Immature natural killer cell (primary cell): ENCODE measurements around the gene DNAJC22. TPM values are rescaled to one million over a fixed set of nuclear protein-coding genes. Genes with fewer than 3 reads are reported as not detected.

Experiments used
- DNase-seq, 3 donors: peaks; one replicate each; pipeline ENCODE4 v3.0.0; 2022; ENCODE audit warnings: mixed read lengths in 1 of 3
- H3K27ac Mint-ChIP-seq, 6 donors: one replicate each; pipeline ENCODE4 v1.8.0; 2020; ENCODE audit warnings: mixed read lengths in 6 of 6, mild to moderate bottlenecking in 5 of 6, inconsistent platforms in 4 of 6, moderate library complexity in 3 of 6
- H3K27me3 Mint-ChIP-seq, 3 donors: one replicate each; pipeline ENCODE4 v1.8.0; 2020 to 2021; ENCODE audit warnings: low read depth in 3 of 3, mild to moderate bottlenecking in 3 of 3, mixed read lengths in 3 of 3, moderate library complexity in 3 of 3, inconsistent platforms in 1 of 3
- H3K36me3 Mint-ChIP-seq, 3 donors: one replicate each; pipeline ENCODE4 v1.8.0; 2020; ENCODE audit warnings: mixed read lengths in 3 of 3, inconsistent platforms in 2 of 3, mild to moderate bottlenecking in 2 of 3
- H3K4me1 Mint-ChIP-seq, 2 donors: one replicate each; pipeline ENCODE4 v1.8.0; 2020; ENCODE audit warnings: inconsistent platforms in 2 of 2, mild to moderate bottlenecking in 2 of 2, mixed read lengths in 2 of 2, moderate library complexity in 1 of 2
- H3K4me3 Mint-ChIP-seq, 5 donors: one replicate each; pipeline ENCODE4 v1.8.0; 2020; ENCODE audit warnings: mild to moderate bottlenecking in 5 of 5, mixed read lengths in 5 of 5, inconsistent platforms in 3 of 5, moderate library complexity in 3 of 5
- H3K9me3 Mint-ChIP-seq, 6 donors: one replicate each; pipeline ENCODE4 v1.8.0; 2020; ENCODE audit warnings: mild to moderate bottlenecking in 6 of 6, mixed read lengths in 6 of 6, inconsistent platforms in 4 of 6, moderate library complexity in 3 of 6
- polyA plus RNA-seq, 3 donors: library from polyadenylated mRNA; unstranded; fragments of 300-500 nt; fragmentation: Illumina TruSeq; gene quantifications; one replicate each; pipeline ENCODE4 v1.2.3, GENCODE V29; 2021

Gene DNAJC22
- polyA plus RNA-seq, 3 donors from 2014 or later = not detected

DNA sequence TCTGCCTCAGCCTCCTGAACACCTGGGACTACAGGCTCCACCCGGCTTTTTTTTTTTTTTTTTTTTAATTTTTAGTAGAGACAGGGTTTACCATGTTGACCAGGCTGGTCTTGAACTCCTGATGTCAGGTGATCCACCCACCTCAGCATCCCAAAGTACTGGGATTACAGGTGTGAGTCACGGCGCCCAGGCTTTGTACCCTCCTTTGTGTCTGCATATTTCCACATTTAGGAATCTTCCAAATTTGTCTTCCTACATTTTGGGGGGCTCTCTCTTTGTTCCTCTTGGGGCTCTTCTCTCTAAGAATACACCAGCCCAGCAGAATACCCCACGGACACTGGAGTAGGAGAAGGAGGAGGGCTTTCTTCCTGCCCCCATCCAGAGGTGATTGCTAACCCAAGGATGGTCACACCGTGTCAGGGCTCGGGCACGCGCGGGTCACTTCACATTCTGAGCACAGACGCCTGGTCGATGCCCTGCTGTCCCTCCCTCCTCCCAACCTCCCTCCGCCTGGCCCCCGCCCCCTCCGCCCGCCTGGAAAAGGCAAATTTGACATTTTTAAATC is 2.1 kb upstream of the DNAJC22 start:
- no peak overlapping the region for H3K27ac Mint-ChIP-seq
- peaks cover 31 to 44% of the 10 kb centered on the region in 2 donors for H3K4me1 Mint-ChIP-seq
- H3K4me3 Mint-ChIP-seq = peak overlapping the region; percentile 3 to 36 (median 29)

DNA sequence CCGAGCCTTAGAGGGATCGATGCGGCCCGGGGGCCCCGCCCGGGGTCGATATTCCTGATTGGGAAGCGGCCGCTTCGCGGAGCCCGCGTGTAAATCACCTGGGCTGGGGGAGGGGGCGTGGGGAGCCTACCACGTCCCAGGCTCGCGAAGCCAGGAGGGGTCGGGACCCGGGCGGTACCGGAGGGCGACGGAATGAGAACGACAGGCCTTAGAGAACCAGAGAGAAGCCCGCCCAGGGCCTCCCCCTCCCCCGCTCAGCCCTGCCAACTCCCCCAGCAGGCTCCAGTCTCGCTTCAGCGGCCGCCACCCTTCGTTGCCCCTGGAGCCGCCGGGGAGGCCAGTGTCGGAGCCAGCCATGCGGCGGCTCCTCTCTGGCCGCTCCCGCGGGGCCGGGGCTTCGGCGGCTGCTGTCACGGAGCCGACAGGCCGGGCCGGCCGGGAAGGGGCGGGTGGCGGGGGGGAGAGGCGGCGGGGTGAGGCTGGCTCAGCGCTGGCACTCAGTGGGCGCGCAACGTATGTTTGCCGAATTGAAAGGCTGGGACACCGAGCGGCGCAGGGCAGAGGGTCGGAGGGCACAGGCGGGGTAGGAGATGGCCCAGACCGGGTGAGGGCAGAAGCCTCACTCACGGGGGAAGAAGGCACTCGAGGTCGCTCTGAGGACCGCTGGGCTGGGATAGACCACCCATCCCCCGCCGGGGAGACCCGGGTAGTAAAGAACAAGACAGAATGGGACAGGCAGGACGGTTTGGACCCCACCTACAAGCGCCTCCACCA is 1.4 kb upstream of the DNAJC22 start:
- Mint-ChIP-seq H3K27me3 (peaks cover 26 to 41% (median 28%) of the 10 kb centered on the region in 3 donors), H3K27ac (no peak overlapping the region), H3K36me3 (no peaks in the 10 kb centered on the region), H3K9me3 (no peaks in the 10 kb centered on the region), H3K4me3 (peak overlapping the region; percentile 35 to 92 (median 55)), H3K4me1 (peaks cover 31 to 44% of the 10 kb centered on the region in 2 donors)
- DNase-seq = no peak

More for the DNA sequence above, 2.1 kb upstream of the DNAJC22 start:
- Mint-ChIP-seq H3K9me3 (no peaks in the 10 kb centered on the region), H3K36me3 (no peaks in the 10 kb centered on the region), H3K27me3 (peaks cover 28 to 39% (median 33%) of the 10 kb centered on the region in 3 donors)
- no peak for DNase-seq

DNA sequence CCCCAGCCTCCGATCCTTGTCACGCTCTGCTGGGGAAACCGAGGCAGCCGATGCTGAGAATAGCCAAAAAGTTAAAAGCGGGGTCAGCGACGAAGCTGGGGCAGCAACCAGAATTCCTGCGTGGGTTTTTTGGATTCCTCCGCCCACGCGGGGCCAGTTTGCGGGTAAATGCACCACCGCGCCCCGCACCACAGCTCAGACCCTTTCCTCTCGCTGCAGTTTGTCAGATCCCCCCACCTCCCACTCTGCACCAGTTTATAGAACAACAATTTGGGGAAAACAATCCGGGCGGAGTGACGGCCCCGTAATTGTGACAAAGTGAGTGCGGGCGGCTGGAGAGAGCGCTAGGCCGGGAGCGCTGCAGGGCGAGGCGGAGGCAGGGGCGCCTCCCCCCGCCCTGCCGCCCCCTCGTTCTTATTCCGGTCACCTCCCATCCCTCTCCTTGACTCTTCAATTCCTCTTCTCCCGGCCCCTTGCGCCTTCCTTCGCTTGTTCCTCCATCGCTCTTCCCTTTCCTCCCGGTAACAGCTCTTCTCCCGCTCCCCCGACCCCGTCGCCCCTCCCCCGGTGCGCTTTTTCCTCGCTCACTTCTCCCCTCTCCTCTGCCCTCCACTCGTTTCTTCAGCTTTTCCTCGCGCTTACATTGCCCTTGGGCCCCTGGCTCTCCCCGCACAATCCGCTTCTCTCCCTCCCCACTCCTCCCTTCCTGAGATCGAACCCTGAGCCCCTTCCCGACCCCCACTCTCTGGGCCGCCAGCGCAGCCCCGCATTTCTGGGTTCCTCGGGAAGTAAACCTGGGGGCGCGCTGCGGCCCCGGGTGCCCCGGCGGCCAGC is 646 bp upstream of the DNAJC22 start:
- Mint-ChIP-seq H3K27me3 (peaks cover 21 to 45% (median 31%) of the 10 kb centered on the region in 3 donors), H3K36me3 (peaks cover 0 to 3% (median 0%) of the 10 kb centered on the region in 3 donors), H3K4me1 (peaks cover 31 to 44% of the 10 kb centered on the region in 2 donors), H3K9me3 (no peaks in the 10 kb centered on the region), H3K4me3 (peak overlapping the region; percentile 35 to 92 (median 88)), H3K27ac (no peak overlapping the region)
- no peak for DNase-seq

DNA sequence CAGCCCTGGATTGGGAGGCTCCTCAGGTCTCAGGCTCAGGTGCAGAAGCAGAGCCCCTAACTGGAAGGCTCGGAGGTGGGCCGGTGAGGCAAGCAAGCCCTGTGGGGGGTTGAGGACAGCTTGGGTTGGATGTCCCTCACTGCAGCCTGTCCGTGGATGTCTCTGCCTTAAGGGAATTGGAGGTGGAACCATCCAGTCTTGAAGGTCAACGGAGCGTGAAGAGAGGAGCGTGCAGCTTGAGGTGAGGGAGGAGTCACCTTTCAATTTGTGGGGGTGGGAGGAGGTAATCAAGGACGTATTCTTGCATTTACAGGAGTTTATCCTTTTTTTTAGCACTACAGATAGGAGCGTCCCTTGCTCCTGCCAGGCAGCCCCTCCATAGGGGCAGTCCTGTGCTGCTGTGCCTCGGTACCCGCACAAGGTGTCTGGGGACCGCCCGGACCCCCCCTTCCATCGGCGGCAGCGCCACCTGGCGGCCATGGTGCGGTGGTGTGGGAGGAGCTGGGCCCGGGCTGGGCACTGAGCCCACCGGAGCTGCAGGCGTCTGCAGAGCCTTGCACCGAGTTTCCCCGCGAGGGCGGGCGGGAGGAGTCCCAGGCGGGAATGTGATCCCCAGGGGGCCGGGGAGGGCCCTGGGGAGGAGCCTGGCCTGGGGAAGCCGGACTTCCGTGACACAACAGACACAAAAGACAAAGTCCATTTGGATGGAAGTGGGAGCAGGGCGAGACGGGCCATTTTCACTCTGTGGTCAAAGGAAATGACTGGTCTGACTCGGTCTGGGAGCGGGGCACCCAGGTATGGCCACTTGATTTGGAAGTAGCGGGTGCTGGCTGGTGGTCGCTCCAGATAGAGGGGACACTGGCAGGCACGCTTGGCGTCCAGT is 864 bp downstream of the DNAJC22 start:
- Mint-ChIP-seq H3K27ac (peak overlapping the region in 1 of 6 donors; percentile 30), H3K4me3 (peak overlapping the region; percentile 85 to 92 (median 90)), H3K4me1 (peaks cover 29 to 42% of the 10 kb centered on the region in 2 donors), H3K36me3 (peaks cover 0 to 3% (median 0%) of the 10 kb centered on the region in 3 donors), H3K27me3 (peaks cover 21 to 52% (median 29%) of the 10 kb centered on the region in 3 donors), H3K9me3 (no peaks in the 10 kb centered on the region)
- peak; percentile 72 to 78 (median 74) for DNase-seq

DNA sequence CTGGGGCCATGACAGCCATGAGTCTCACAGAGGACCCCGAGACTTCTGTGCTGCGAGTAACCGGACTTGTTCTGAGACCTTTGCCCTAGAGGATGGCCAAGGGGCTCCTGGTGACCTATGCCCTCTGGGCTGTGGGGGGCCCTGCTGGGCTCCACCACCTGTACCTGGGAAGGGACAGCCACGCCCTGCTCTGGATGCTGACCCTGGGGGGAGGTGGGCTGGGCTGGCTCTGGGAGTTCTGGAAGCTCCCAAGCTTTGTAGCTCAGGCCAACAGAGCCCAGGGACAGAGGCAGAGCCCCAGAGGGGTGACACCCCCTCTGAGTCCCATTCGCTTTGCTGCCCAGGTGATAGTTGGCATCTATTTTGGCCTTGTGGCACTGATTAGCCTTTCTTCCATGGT is 2.1 kb downstream of the DNAJC22 start:
- Mint-ChIP-seq H3K27ac (no peak overlapping the region), H3K27me3 (peaks cover 18 to 48% (median 25%) of the 10 kb centered on the region in 3 donors), H3K4me3 (peak overlapping the region in 2 of 5 donors; percentile 28 to 38), H3K4me1 (peaks cover 18 to 30% of the 10 kb centered on the region in 2 donors), H3K36me3 (peaks cover 0 to 3% (median 0%) of the 10 kb centered on the region in 3 donors), H3K9me3 (no peaks in the 10 kb centered on the region)
- DNase-seq = no peak

DNA sequence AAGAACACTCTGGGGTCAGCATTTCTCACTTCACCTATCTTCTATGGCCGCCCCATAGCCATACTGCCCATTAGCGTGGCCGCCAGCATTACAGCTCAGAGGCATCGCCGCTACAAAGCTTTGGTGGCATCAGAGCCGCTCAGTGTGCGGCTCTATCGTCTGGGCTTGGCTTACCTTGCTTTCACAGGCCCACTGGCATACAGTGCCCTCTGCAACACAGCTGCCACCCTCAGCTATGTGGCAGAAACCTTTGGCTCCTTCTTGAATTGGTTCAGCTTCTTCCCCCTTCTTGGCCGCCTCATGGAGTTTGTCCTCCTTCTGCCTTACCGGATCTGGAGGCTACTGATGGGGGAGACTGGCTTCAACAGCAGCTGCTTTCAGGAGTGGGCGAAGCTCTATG is 2.6 kb downstream of the DNAJC22 start:
- DNase-seq = no peak
- no peaks in the 10 kb centered on the region for H3K9me3 Mint-ChIP-seq
- H3K36me3 Mint-ChIP-seq = peaks cover 0 to 3% (median 0%) of the 10 kb centered on the region in 3 donors
- peaks cover 18 to 25% of the 10 kb centered on the region in 2 donors for H3K4me1 Mint-ChIP-seq
- H3K27ac Mint-ChIP-seq = no peak overlapping the region
- H3K4me3 Mint-ChIP-seq = peak overlapping the region in 1 of 5 donors; percentile 38
- peaks cover 15 to 51% (median 23%) of the 10 kb centered on the region in 3 donors for H3K27me3 Mint-ChIP-seq

DNA sequence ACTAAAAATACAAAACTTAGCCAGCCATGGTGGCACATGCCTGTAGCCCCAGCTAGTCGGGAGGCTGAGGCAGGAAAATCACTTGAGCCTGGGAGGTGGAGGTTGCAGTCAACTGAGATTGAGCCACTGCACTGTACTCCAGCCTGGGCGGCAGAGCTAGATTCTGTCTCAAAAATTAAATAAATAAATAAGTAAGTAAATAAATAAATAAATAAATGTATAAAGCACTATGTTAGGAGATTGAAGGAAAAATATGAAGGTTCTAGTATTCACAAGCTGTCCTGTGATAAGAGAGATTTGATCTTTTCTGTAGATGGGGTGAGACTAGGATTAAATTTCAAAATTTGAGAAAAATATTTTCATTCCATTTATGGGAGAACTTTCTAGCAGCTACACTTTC is 5.7 kb downstream of the DNAJC22 start:
- peaks cover 2 to 8% of the 10 kb centered on the region in 2 donors for H3K4me1 Mint-ChIP-seq
- no peaks in the 10 kb centered on the region for H3K9me3 Mint-ChIP-seq
- no peak for DNase-seq
- H3K27ac Mint-ChIP-seq = no peak overlapping the region
- peaks cover 0 to 4% (median 3%) of the 10 kb centered on the region in 3 donors for H3K36me3 Mint-ChIP-seq
- no peak overlapping the region for H3K4me3 Mint-ChIP-seq
- H3K27me3 Mint-ChIP-seq = peaks cover 5 to 35% (median 12%) of the 10 kb centered on the region in 3 donors

DNA sequence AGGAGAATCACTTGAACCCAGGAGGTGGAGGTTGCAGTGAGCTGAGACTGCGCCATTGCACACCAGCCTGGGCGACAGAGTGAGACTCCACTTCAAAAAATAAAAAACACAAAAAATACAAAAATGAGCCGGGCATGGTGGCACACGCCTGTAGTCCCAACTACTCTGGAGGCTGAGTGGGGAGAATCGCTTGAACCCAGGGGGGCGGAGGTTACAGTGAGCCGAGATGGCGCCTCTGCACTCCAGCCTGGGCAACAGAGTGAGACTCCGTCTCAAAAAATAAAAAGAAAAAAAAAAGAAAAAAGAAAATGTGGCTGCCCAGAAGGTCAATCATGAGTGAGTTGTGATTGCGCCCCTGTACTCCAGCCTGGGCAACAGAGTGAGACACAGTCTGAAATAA is 9.2 kb downstream of the DNAJC22 start:
- H3K4me1 Mint-ChIP-seq = peaks cover 0 to 2% of the 10 kb centered on the region in 2 donors
- no peak for DNase-seq
- H3K4me3 Mint-ChIP-seq = no peak overlapping the region
- no peak overlapping the region for H3K27ac Mint-ChIP-seq
- peaks cover 0 to 18% (median 4%) of the 10 kb centered on the region in 3 donors for H3K27me3 Mint-ChIP-seq
- H3K36me3 Mint-ChIP-seq = peaks cover 0 to 4% (median 0%) of the 10 kb centered on the region in 3 donors
- H3K9me3 Mint-ChIP-seq = no peaks in the 10 kb centered on the region

DNA sequence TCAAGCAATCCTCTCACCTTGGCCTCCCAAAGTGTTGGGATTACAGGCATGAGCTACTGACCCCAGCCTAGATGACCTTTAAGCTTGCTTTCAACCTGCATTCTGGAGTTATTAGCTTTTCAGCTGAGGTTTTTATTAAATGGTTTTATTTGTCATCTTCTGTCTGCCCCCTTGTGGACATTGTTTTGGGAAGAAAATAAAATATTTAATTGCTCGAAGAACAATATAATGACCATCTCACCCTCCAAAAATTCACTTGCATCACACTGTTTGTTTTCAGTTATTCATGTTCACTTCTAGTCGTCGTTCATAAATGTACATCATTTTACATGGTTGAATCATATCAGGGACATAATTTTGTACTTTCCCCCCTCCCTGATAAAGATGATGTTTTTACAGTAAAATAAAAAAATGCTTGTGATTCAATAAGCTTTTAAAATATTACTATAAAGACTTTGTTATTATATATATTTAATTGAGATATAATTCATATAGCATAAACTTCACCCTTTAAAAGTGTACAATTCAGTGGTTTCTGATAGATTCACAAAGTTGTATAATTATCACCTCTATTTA is 10.5 kb downstream of the DNAJC22 start:
- H3K27me3 Mint-ChIP-seq = peaks cover 0 to 14% (median 4%) of the 10 kb centered on the region in 3 donors
- H3K27ac Mint-ChIP-seq = no peak overlapping the region
- no peak for DNase-seq
- H3K9me3 Mint-ChIP-seq = no peaks in the 10 kb centered on the region
- peaks cover 0 to 2% of the 10 kb centered on the region in 2 donors for H3K4me1 Mint-ChIP-seq
- peaks cover 0 to 4% (median 3%) of the 10 kb centered on the region in 3 donors for H3K36me3 Mint-ChIP-seq
- H3K4me3 Mint-ChIP-seq = no peak overlapping the region

DNA sequence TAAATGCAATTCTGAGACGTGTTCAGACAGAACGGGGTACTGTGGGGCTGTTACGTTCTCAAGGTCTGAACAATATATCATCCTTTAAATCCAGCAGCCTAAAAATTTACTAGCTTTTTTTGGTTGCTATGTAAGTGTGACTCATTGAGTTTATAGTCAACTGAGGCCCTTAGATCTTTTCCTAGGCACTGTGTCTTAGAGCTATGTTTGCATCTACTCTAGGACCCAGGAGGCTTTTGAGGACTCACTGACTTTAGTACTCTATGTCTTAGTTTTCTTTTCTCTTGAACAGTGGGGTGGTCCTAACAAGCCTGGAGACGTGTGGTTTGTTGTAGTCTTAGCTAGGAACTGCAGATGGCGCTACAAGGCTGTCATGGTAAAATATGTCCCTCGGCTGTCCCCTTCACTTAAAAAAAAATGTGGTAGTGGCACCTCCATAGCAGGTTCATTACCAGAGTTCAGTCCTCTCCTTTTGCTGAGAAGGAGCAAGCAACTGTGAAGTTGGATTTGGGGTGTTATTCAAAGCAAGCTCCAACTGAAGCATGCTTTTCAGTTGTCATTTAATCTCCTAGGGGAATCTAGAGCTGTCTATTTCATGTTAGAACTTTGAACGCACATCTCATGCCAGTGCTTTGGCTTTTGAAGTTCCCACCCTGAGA is 11.9 kb downstream of the DNAJC22 start:
- peaks cover 0 to 2% of the 10 kb centered on the region in 2 donors for H3K4me1 Mint-ChIP-seq
- H3K4me3 Mint-ChIP-seq = no peak overlapping the region
- no peaks in the 10 kb centered on the region for H3K9me3 Mint-ChIP-seq
- DNase-seq = peak; percentile 55 to 70 (median 60)
- H3K36me3 Mint-ChIP-seq = peaks cover 0 to 4% (median 3%) of the 10 kb centered on the region in 3 donors
- H3K27ac Mint-ChIP-seq = no peak overlapping the region
- H3K27me3 Mint-ChIP-seq = peaks cover 0 to 8% (median 4%) of the 10 kb centered on the region in 3 donors

DNA sequence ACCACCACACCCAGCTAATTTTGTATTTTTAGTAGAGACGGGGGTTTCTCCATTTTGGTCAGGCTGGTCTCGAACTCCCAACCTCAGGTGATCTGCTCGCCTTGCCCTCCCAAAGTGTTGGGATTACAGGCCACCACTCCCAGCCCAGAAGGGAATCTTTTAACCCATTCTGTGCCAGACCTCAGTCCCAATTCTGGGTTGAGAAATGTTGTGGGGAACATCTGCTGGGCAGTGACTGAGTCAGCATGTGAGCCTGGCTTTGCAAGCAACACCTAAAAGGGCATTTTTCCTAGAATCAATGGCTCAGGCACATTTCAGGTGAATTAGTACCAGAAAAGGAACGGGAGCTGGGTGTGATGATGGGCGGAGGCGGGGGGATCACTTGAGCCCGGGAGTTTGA is 13.0 kb downstream of the DNAJC22 start:
- Mint-ChIP-seq H3K4me3 (no peak overlapping the region), H3K4me1 (peaks cover 0 to 2% of the 10 kb centered on the region in 2 donors), H3K27ac (no peak overlapping the region), H3K9me3 (no peaks in the 10 kb centered on the region), H3K36me3 (peaks cover 0 to 4% (median 3%) of the 10 kb centered on the region in 3 donors), H3K27me3 (peaks cover 0 to 4% (median 3%) of the 10 kb centered on the region in 3 donors)
- no peak for DNase-seq

DNA sequence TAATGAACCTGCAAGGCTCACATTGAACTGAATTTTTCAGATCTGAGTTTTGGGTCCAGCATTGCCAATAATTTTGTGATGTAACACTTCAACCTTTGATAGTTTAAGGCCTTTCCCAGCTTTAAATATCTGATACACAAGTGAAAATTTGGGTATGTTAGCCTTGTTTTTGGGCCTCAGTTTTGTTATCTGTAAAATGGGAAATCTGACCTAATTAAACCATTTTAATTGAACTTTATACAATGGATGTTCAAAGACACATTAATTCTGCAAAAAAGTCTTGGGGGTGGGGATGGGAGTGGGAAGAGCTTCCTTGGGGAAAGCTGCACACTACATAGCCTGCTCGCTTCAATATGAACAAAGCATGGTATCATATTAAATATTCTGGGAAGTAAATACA is 15.4 kb downstream of the DNAJC22 start:
- no peak for DNase-seq
- Mint-ChIP-seq H3K27ac (no peak overlapping the region), H3K9me3 (no peaks in the 10 kb centered on the region), H3K4me3 (no peak overlapping the region), H3K27me3 (peaks cover 0 to 7% (median 3%) of the 10 kb centered on the region in 3 donors), H3K36me3 (peaks cover 0 to 3% (median 0%) of the 10 kb centered on the region in 3 donors), H3K4me1 (peaks cover 10 to 12% of the 10 kb centered on the region in 2 donors)
